GM19035 (cell line): Measurements from ENCODE around the gene JPH3.

Source experiments
- ATAC-seq: cut with Tn5 transposase; IDR thresholded peaks from one replicate; pipeline ENCODE4 v1.9.1; 2021; ENCODE audit not compliant: unreplicated experiment

Gene JPH3

GRCh38 chr16:87625241-87625797, 23.0 kb downstream of the JPH3 start:
- ATAC-seq, result no peak

GRCh38 chr16:87626401-87626800, 24.1 kb downstream of the JPH3 start:
- no peak for ATAC-seq

DNA sequence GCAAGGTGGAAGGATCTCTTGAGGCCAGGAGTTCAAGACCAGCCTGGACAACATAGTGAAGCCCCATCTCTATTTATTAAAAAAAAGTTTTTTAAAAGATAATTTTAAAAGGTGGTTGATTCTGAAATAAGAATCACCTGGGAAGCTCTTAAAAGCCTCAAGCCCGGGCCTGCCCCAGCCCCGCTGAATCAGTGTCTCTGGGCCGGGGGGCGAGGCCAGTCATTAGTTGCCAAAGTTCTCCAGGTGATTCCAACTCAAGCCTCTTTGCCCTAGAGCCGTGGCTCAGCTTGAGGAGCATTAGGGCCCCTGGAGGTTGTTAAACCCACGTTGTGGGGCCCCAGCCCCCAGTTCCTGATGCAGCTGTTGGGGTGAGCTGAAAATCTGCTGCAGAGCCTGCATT, 24.6 kb downstream of the JPH3 start:
- no peak for ATAC-seq

- ATAC-seq, result no peak
These were observed 25.4 kb downstream of the JPH3 start for GRCh38 chr16:87627542-87628245.

DNA sequence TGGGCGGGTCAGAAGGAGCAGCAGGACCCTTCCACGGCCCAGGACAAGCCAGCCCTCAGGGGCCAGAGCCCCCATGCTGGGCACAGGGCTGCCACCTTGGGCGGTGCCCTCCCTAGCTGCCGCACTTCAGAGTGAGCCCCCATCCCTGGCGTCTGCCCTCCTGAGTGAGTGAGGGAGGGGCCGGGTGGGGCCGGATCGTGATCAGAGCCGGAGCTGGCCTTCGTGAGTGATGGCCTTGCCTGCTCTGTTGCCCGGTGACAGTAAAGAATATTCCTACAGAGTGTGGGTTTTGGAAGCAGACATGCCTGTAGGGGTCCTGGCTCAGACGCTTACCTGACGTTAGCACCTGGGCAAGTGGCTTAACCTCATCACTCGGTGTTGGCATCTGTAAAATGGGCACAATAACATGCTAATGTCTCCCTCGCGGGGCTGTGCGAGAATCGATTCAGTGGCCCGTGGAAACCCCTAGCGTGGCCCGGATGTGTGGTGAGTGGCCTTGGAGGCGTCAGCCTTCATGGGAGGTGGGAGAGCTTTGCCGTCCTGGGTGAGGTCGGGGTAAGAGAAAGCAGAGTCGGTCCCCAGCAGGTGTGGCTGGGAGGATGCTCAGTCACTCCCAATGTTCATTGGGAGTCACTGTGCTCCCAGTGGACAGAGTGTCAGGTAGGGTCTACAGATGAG, 26.1 kb downstream of the JPH3 start:
- ATAC-seq, result no peak

- no peak for ATAC-seq
These were observed 26.6 kb downstream of the JPH3 start for GRCh38 chr16:87628940-87629339.

DNA sequence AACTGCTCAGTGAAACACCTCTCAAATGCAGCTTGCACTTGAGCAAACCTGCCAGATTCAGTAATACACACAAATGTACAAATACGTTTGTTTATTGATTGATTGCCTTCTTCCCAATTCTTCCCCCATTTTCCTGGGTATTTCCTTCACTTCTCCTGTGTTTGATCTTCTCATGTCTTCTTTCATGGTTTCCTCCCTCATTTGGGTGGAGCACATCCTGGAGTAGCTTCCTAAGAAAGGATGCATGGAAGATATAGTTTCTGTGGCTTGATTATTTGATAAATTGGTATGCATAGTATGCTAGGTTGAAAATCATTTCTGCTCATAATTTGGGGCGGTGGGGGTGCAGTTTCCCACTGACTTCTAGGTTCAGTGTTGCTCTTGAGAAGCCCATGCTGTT, 28.8 kb downstream of the JPH3 start:
- ATAC-seq, result no peak

DNA sequence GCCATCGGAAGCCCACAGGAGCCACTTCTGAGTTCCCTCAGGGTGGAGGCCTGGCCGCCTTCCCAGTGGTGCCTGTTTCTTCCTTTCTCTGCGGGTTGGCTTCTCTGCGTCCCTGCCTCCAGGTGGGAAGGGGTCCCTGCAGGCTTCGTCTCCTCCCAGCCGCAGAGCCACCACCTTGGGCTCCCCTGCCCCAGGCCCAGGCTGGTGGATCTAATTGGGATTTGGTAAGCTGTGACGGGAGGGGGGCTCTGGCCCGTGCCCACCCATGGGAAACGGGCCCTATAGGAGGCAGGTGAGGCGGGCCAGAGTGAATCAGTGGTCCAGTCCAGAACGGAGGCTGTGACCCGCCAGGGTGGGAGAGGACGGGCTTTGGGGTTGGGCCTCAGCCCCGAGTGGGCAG, 32.1 kb downstream of the JPH3 start:
- no peak for ATAC-seq

- no peak for ATAC-seq
These were observed 33.3 kb downstream of the JPH3 start for GRCh38 chr16:87635541-87636049.

DNA sequence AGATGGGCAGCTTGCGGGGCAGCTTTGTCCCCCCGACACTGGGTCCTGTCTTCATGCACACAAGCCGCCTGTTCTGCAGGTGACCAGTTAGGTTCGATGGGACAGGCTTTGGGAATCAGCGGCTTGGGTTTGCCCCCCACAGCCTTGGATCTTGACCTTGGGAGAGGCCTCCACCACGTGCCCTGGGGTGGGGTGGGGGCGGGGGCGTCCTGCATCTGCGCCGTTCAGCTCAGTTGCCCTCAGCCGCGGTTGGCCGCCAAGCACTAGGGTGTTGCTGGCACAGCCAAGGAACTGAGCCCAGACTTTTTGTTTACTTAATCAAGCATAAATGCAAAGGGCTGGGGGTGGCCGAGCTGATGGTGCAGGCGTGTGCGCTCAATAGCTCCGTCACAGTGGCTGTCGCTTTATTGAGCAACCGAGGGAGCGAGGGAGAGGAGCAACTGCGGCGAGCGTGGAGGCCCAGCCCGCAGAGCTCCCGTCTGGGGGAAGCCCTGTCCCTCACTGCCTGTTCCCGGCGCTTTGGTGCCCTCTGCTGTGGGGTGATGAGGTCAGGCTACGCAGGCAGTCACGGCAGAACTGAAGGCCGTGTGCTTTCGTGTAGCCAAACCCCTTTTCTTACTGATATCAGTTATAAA, 33.9 kb downstream of the JPH3 start:
- no peak for ATAC-seq

DNA sequence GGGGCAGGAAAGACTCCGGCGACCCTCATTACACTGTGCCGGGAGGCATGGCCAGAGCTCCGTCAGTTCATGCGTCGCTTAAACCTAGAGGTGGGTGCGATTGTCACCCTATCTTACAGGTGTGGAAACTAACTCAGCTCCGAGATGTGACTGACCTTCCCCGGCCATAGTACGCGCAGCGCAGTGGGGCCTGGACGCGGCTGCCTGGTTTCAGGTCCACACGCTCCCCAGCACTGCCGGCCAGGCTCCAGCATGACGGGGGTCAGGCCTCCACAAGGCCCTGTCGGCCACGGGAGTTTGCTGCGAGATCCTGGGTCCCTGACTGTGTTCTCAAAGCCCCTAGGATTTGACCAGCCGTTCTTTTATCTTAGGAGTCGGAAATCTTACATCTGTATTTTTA, 34.4 kb downstream of the JPH3 start:
- ATAC-seq, result no peak

DNA sequence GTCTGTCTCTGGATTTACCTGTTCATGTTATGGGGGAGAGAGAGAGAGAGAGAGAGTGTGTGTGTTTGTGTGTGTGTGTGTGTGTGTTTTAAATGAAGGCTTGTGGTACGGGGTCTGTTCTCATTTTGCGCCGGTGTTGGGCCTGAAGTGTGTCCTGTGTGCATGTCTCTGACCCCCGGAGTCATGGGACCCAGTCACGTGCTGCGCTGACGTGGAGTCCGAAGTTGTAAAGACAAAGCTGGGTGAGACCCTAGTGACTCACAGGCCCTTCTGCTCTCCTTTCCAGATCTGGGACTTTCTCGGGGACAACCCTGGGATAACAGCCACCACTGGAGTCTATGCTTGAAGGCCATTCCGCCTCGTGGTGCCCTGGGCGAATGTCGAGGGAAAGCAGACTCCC, 35.0 kb downstream of the JPH3 start:
- ATAC-seq, result no peak

- ATAC-seq, result no peak
These were observed 36.4 kb downstream of the JPH3 start for GRCh38 chr16:87638736-87639135.

DNA sequence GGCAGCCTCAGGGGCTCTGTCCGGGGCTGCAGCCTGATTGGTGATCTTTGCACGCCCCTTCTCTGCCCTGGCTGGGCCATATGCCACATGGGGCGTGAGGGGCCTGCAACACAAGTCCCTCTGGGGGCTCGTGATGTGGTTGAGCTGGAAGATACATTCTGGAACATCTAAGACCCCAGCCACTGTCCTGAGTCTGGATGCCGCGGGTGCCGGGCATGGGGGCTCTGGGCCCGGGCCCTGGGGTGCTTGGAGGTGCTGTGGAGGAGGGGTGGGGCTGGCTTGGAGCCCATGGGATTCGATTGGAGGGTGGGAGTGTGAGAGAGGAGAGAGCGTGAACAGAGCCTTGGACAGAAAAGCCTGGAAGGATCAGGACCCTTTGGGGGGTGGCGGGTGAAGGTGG, 39.4 kb downstream of the JPH3 start:
- no peak for ATAC-seq

DNA sequence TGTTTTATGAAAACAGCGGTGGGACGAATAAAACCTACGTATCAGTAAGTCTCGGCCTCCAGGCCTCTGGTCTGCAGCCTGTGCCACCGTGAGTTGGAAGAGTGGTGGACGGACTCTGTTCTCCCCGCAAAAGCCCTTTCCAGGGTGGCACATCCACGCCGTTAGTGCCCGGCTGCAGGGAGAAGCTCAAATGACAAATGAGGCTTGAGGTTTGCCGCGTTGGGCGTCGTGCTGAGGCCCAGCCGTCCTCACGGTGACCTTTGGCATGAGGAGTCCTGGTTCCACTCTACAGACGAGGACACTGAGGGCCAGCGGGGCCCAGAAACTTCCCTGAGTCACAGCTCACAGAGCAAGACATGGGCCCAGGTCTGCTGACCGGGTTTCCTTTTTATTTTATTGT, 40.2 kb downstream of the JPH3 start:
- ATAC-seq, result no peak

DNA sequence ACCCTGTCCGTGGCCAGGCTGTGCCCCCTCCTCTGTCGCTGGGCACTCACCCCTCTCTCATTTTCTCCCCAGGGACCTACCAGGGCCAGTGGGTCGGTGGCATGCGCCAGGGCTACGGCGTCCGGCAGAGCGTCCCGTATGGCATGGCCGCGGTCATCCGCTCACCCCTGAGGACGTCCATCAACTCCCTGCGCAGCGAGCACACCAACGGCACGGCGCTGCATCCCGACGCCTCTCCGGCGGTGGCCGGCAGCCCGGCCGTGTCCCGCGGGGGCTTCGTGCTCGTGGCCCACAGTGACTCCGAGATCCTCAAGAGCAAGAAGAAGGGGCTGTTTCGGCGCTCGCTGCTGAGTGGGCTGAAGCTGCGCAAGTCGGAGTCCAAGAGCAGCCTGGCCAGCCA, 41.9 kb downstream of the JPH3 start:
- ATAC-seq, result no peak

- ATAC-seq, result no peak
These were observed 42.3 kb downstream of the JPH3 start for GRCh38 chr16:87644596-87644995.

DNA sequence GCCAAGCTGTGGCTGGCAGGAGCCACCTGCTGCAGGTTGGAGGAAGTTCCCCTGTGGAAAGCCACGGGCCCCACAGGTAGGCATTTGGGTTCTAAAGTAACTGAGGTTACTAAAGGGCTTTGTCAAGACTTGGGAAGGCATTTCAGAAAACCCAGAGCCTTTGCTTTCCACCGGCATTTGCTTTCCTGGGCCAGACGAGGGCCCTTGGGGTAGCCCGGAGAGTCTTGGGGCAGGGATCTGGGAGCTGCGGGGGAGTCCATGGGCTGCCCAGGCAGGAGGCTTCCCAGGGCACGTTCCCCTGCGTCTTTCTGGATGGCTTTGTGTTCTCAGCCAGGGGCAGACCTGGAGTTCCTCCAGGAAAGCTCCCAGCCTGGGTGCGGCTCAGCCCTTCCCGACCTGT, 43.5 kb downstream of the JPH3 start:
- no peak for ATAC-seq

- ATAC-seq, result no peak
These were observed 45.3 kb downstream of the JPH3 start for GRCh38 chr16:87647431-87648185.

GRCh38 chr16:87648236-87648635, 45.9 kb downstream of the JPH3 start:
- no peak for ATAC-seq
